LNCAP (cell line): ENCODE measurements around the gene SDR42E1.

ENCODE experiments used
- CTCF ChIP-seq: fragments of 450-650 bp; IDR thresholded peaks from 2 replicates; pipeline ENCODE4 v1.5.1; 2017; ENCODE audit warnings: mild to moderate bottlenecking

Gene SDR42E1

GRCh38 chr16:81996664-81997509, 14.4 kb downstream of the SDR42E1 start:
- peak; percentile 39; the same call in 1 of the 2 replicates for TF ChIP-seq CTCF

- no peak for TF ChIP-seq CTCF
Observed at GRCh38 chr16:81995651-81996050, 15.6 kb downstream of the SDR42E1 start.

- no peak for TF ChIP-seq CTCF
Observed at GRCh38 chr16:81994485-81994884, 16.8 kb downstream of the SDR42E1 start.

GRCh38 chr16:81992859-81993258, 18.4 kb downstream of the SDR42E1 start:
- TF ChIP-seq CTCF: no peak

- no peak for TF ChIP-seq CTCF
Observed at GRCh38 chr16:81987706-81988105, 23.6 kb downstream of the SDR42E1 start.

GRCh38 chr16:81987121-81987520, 24.1 kb downstream of the SDR42E1 start:
- no peak for TF ChIP-seq CTCF

- no peak for TF ChIP-seq CTCF
Observed at GRCh38 chr16:81975637-81976036, 35.6 kb downstream of the SDR42E1 start.
